DMS 273 (cell line): ENCODE measurements around the gene LRWD1.
"Not testable (repeated sequence)": the region's sequence is repeated elsewhere in the genome, so short reads cannot be mapped to it uniquely, and the experiment has no call there.

ENCODE experiments used
- DNase-seq: peaks from one replicate; lab custom pipeline; 2025; ENCODE audit not compliant: unreplicated experiment; lab: John Stamatoyannopoulos, UW

LRWD1 gene

GRCh38 chr7:102439963-102440795, 24.6 kb upstream of the LRWD1 start:
- DNase-seq: peak; percentile 53

GRCh38 chr7:102444961-102445673, 19.7 kb upstream of the LRWD1 start:
- DNase-seq: no peak

GRCh38 chr7:102445674-102446071, 19.1 kb upstream of the LRWD1 start:
- DNase-seq: no peak

GRCh38 chr7:102446387-102447156, 18.2 kb upstream of the LRWD1 start:
- DNase-seq: no peak

- no peak for DNase-seq
Measured at GRCh38 chr7:102447311-102447710, 17.5 kb upstream of the LRWD1 start.

- DNase-seq: no peak
Measured at GRCh38 chr7:102449136-102449535, 15.6 kb upstream of the LRWD1 start.

- DNase-seq: peak; percentile 89
Measured at GRCh38 chr7:102450242-102450641, 14.5 kb upstream of the LRWD1 start.

GRCh38 chr7:102451371-102452054, 13.3 kb upstream of the LRWD1 start:
- no peak for DNase-seq

- no peak for DNase-seq
Measured at GRCh38 chr7:102452451-102452850, 12.3 kb upstream of the LRWD1 start.

- DNase-seq: no peak
Measured at GRCh38 chr7:102453319-102453718, 11.5 kb upstream of the LRWD1 start.

GRCh38 chr7:102454468-102454867, 10.3 kb upstream of the LRWD1 start:
- peak; percentile 90 for DNase-seq

GRCh38 chr7:102454932-102455331, 9.9 kb upstream of the LRWD1 start:
- not testable (repeated sequence) for DNase-seq

GRCh38 chr7:102455596-102455995, 9.2 kb upstream of the LRWD1 start:
- no peak for DNase-seq

- DNase-seq: peak; percentile 45
Measured at GRCh38 chr7:102456327-102456726, 8.5 kb upstream of the LRWD1 start.

GRCh38 chr7:102457352-102457924, 7.3 kb upstream of the LRWD1 start:
- DNase-seq: no peak

GRCh38 chr7:102459221-102459844, 5.5 kb upstream of the LRWD1 start:
- no peak for DNase-seq

- DNase-seq: no peak
Measured at GRCh38 chr7:102460467-102460866, 4.3 kb upstream of the LRWD1 start.

GRCh38 chr7:102463841-102464576, 775 bp upstream of the LRWD1 start:
- peak; percentile 65 for DNase-seq

- no peak for DNase-seq
Measured at GRCh38 chr7:102466097-102466496, 1.3 kb downstream of the LRWD1 start.
